Loucy (cell line): ENCODE results near the gene SSX2IP.

Source experiments
- H2AFZ ChIP-seq: fragments of 200-600 bp; sonication (generic); 2 replicates; pipeline ENCODE4 v1.6.0; 2016; ENCODE audit warnings: antibody characterized with exemption, mild to moderate bottlenecking, low read length, moderate library complexity
- H3F3A ChIP-seq: fragments of 200-600 bp; 2 replicates; pipeline ENCODE4 v1.6.0; 2016; ENCODE audit warnings: antibody characterized with exemption, low read depth, mild to moderate bottlenecking
- H3K27me3 ChIP-seq: fragments of 200-600 bp; sonication (generic); 2 replicates; pipeline ENCODE4 v1.6.1; 2014; ENCODE audit warnings: low read length, mild to moderate bottlenecking; ENCODE audit not compliant: insufficient read depth, poor library complexity, severe bottlenecking
- H3K36me3 ChIP-seq: fragments of 200-600 bp; sonication (generic); 2 replicates; pipeline ENCODE4 v1.6.1; 2016; ENCODE audit warnings: low read length; ENCODE audit not compliant: insufficient read depth
- H3K4me1 ChIP-seq: fragments of 200-600 bp; sonication (generic); 2 replicates; pipeline ENCODE4 v1.5.1; 2014; ENCODE audit warnings: low read length, mild to moderate bottlenecking; ENCODE audit not compliant: insufficient read depth, poor library complexity, severe bottlenecking
- H3K4me2 ChIP-seq: fragments of 200-600 bp; sonication (generic); 2 replicates; pipeline ENCODE4 v1.6.0; 2014; ENCODE audit warnings: antibody characterized with exemption, low read length, low read depth, mild to moderate bottlenecking; ENCODE audit not compliant: poor library complexity, severe bottlenecking
- H3K4me3 ChIP-seq: fragments of 200-600 bp; sonication (generic); 2 replicates; pipeline ENCODE4 v1.5.1; 2014; ENCODE audit warnings: low read length, mild to moderate bottlenecking, mixed read lengths; ENCODE audit not compliant: poor library complexity, severe bottlenecking
- H3K79me2 ChIP-seq: fragments of 200-600 bp; sonication (generic); 2 replicates; pipeline ENCODE4 v1.6.1; 2014; ENCODE audit warnings: low read length; ENCODE audit not compliant: insufficient read depth
- H3K9ac ChIP-seq: fragments of 200-600 bp; sonication (generic); 2 replicates; pipeline ENCODE4 v1.6.0; 2014; ENCODE audit warnings: mild to moderate bottlenecking, low read depth, low read length, moderate library complexity; ENCODE audit not compliant: poor library complexity, severe bottlenecking
- H3K9me2 ChIP-seq: fragments of 200-600 bp; sonication (generic); replicated peaks from 2 replicates; pipeline ENCODE4 v1.6.1; 2016; ENCODE audit warnings: low read depth, low read length, mixed read lengths
- H3K9me3 ChIP-seq: fragments of 200-600 bp; sonication (generic); 2 replicates; pipeline ENCODE4 v1.6.1; 2014; ENCODE audit warnings: mild to moderate bottlenecking, antibody characterized with exemption, low read length, low read depth; ENCODE audit not compliant: insufficient read depth
- H4K20me1 ChIP-seq: fragments of 200-600 bp; sonication (generic); 2 replicates; pipeline ENCODE4 v1.6.0; 2014; ENCODE audit warnings: antibody characterized with exemption, low read length, mild to moderate bottlenecking; ENCODE audit not compliant: insufficient read depth, poor library complexity, severe bottlenecking
- EZH2phosphoT487 ChIP-seq: fragments of 200-600 bp; IDR thresholded peaks from 2 replicates; pipeline ENCODE4 v1.6.1; 2018; ENCODE audit warnings: antibody characterized with exemption, mild to moderate bottlenecking, moderate library complexity, borderline replicate concordance
- TF ChIP-seq, protein P1 (sequence below): fragments of 200-600 bp; sonication (generic); conservative IDR thresholded peaks from 2 replicates; pipeline ENCODE4 v1.5.1; 2014; ENCODE audit warnings: mild to moderate bottlenecking, antibody characterized with exemption, low read length

Gene SSX2IP

DNA sequence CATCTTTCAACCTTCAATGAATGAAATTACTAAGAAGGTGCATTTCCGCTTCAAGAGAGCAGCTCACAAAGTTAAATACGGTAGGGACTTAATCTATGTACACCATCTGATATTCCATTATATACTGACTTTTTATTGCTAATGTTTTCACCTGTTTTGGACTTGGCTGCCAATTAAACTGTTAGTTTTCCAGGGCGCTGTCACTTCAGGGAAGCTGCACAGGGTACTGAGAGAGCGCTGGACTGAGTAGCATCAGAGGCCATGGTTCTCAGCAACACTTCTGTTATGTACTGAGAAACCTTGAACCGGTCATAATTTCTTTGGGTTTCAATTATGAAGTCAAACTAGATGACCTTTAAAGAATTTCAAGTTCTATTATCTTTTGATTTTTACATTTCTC lies 8.2 kb downstream of the SSX2IP start:
- no peak overlapping the region for H3K9ac ChIP-seq
- peak overlapping the region; percentile 43 for H3K4me2 ChIP-seq
- H2AFZ ChIP-seq = no peak overlapping the region
- no peaks in the 10 kb centered on the region for H3F3A ChIP-seq
- H4K20me1 ChIP-seq = peaks cover 7% of the 10 kb centered on the region
- H3K36me3 ChIP-seq = no peaks in the 10 kb centered on the region; the same call in 1 of the 2 replicates
- peaks cover 62% of the 10 kb centered on the region for H3K4me1 ChIP-seq
- H3K9me3 ChIP-seq = no peaks in the 10 kb centered on the region
- H3K79me2 ChIP-seq = peaks cover 73% of the 10 kb centered on the region
- no peaks in the 10 kb centered on the region for H3K9me2 ChIP-seq
- no peaks in the 10 kb centered on the region for H3K27me3 ChIP-seq
- no peak overlapping the region for H3K4me3 ChIP-seq
- TF ChIP-seq, protein P1, sequence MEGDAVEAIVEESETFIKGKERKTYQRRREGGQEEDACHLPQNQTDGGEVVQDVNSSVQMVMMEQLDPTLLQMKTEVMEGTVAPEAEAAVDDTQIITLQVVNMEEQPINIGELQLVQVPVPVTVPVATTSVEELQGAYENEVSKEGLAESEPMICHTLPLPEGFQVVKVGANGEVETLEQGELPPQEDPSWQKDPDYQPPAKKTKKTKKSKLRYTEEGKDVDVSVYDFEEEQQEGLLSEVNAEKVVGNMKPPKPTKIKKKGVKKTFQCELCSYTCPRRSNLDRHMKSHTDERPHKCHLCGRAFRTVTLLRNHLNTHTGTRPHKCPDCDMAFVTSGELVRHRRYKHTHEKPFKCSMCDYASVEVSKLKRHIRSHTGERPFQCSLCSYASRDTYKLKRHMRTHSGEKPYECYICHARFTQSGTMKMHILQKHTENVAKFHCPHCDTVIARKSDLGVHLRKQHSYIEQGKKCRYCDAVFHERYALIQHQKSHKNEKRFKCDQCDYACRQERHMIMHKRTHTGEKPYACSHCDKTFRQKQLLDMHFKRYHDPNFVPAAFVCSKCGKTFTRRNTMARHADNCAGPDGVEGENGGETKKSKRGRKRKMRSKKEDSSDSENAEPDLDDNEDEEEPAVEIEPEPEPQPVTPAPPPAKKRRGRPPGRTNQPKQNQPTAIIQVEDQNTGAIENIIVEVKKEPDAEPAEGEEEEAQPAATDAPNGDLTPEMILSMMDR = no peak
- no peak for TF ChIP-seq EZH2phosphoT487

DNA sequence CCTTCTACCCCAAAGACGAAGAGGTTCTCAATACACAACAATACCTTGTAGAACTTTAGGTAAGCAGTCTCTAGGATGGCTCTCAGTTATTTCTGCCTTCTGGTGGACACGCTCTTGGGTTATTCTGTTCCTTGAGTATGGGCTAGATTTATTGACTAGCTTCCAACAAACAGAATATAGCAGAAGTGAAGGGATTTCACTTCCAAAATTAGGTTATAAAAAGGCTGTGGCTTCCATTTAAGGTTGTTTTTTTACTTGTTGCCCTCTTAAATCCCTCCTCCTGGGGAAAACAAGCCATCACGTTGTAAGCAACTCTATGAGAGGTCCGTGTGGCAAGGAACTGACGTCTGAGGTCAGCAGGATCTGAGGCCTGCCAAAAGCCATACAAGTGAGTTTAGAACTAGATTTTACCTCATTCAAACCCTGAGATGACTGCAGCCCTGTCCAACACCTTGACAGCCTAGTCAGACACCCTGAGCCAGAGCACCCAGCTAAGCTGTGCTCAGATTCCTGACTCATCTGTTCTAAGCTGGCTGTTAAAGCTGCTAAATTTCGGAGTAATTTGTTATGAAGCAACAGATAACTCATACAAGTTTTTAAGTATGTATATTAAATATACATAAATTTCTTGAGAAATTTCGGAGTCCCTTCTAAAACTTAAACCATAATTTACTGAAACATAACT lies 12.7 kb downstream of the SSX2IP start:
- Histone ChIP-seq H3F3A (no peaks in the 10 kb centered on the region), H3K36me3 (no peaks in the 10 kb centered on the region; the same call in 1 of the 2 replicates), H3K4me2 (no peak overlapping the region), H3K79me2 (peaks cover 61% of the 10 kb centered on the region), H3K4me3 (no peak overlapping the region), H2AFZ (no peak overlapping the region), H3K9me2 (no peaks in the 10 kb centered on the region), H4K20me1 (no peaks in the 10 kb centered on the region), H3K9me3 (no peaks in the 10 kb centered on the region), H3K4me1 (peaks cover 52% of the 10 kb centered on the region), H3K27me3 (no peaks in the 10 kb centered on the region), H3K9ac (no peak overlapping the region)
- TF ChIP-seq, protein P1 = no peak
- no peak for TF ChIP-seq EZH2phosphoT487

DNA sequence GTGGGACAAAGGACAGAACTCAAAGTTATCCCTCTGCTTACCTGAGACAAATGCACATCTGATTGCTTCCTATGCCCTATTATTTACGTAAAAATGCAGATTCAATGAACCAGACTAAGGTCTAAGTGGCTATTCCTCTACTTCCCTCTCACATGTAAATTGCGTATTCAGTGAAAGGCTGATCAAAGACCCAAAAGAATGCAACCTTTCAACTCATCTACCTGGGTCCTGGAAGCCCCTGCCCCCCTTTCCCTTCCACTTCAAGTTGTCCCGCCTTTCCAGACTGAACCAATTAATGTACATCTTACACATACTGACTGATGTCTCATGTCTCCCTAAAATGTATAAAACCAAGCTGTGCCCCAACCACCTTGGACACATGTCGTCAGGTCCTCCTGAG lies 14.6 kb downstream of the SSX2IP start:
- no peak overlapping the region for H3K4me3 ChIP-seq
- H3K27me3 ChIP-seq = no peaks in the 10 kb centered on the region
- H3K79me2 ChIP-seq = peaks cover 49% of the 10 kb centered on the region

More for the DNA sequence above, 14.6 kb downstream of the SSX2IP start:
- no peaks in the 10 kb centered on the region for H3K9me3 ChIP-seq
- no peak overlapping the region for H2AFZ ChIP-seq
- no peak overlapping the region for H3K4me2 ChIP-seq
- no peaks in the 10 kb centered on the region for H3K9me2 ChIP-seq
- peaks cover 7% of the 10 kb centered on the region for H4K20me1 ChIP-seq
- TF ChIP-seq EZH2phosphoT487 = no peak
- TF ChIP-seq, protein P1 = no peak
- no peaks in the 10 kb centered on the region; the same call in 1 of the 2 replicates for H3K36me3 ChIP-seq
- peaks cover 47% of the 10 kb centered on the region for H3K4me1 ChIP-seq
- H3F3A ChIP-seq = peaks cover 5% of the 10 kb centered on the region; the same call in 1 of the 2 replicates
- no peak overlapping the region for H3K9ac ChIP-seq
